ENCODE results near the gene ELOVL5.

ELOVL5 gene

GRCh38 chr6:53318429-53318828, 30.3 kb downstream of the ELOVL5 start:
- TF ChIP-seq FOXP2 (optimal IDR thresholded peaks at IDR 0.05; ENCODE audit: borderline replicate concordance, extremely low read depth, extremely low read length, insufficient read depth) (no peak), REST (IDR thresholded peaks at IDR 0.05; ENCODE audit: insufficient read depth in 1 of 2, low read depth in 2 of 2, low read length in 2 of 2) (no peak), POLR2AphosphoS5 (IDR thresholded peaks at IDR 0.05; ENCODE audit: low read depth, low read length) (no peak), SIN3A (IDR thresholded peaks at IDR 0.05; ENCODE audit: borderline replicate concordance, insufficient read depth, low read length) (no peak), TAF1 (IDR thresholded peaks at IDR 0.05; ENCODE audit: borderline replicate concordance, insufficient read depth, low read length) (no peak)

DNA sequence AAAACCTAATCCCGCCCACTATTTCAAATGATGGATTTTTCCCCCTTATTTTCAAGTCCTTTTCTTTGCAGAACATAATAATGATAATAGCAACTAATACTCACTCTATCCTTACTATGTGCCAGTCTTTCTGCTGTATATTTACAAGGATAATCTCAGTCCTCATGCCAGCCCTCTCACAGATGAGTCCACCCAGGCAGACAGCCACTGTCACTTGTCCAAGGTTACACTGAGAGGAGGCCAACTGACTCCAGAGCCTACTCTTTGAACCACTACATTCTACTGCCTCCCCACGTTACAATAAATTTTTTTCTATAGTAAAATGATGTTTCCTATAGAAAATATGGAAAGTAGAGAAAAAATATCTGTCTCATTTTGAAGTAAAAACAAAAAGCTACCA, 30.9 kb downstream of the ELOVL5 start:
- no peak for TF ChIP-seq REST (IDR thresholded peaks at IDR 0.05; ENCODE audit: insufficient read depth in 1 of 2, low read depth in 2 of 2, low read length in 2 of 2)
- TF ChIP-seq FOXP2 (optimal IDR thresholded peaks at IDR 0.05; ENCODE audit: borderline replicate concordance, extremely low read depth, extremely low read length, insufficient read depth), result no peak
- TF ChIP-seq SIN3A (IDR thresholded peaks at IDR 0.05; ENCODE audit: borderline replicate concordance, insufficient read depth, low read length), result no peak
- no peak for TF ChIP-seq POLR2AphosphoS5 (IDR thresholded peaks at IDR 0.05; ENCODE audit: low read depth, low read length)
- no peak for TF ChIP-seq TAF1 (IDR thresholded peaks at IDR 0.05; ENCODE audit: borderline replicate concordance, insufficient read depth, low read length)

- TF ChIP-seq SIN3A (IDR thresholded peaks at IDR 0.05; ENCODE audit: borderline replicate concordance, insufficient read depth, low read length) (no peak), POLR2AphosphoS5 (IDR thresholded peaks at IDR 0.05; ENCODE audit: low read depth, low read length) (no peak), REST (IDR thresholded peaks at IDR 0.05; ENCODE audit: insufficient read depth in 1 of 2, low read depth in 2 of 2, low read length in 2 of 2) (no peak)
These were observed 32.6 kb downstream of the ELOVL5 start for GRCh38 chr6:53316142-53316541.

DNA sequence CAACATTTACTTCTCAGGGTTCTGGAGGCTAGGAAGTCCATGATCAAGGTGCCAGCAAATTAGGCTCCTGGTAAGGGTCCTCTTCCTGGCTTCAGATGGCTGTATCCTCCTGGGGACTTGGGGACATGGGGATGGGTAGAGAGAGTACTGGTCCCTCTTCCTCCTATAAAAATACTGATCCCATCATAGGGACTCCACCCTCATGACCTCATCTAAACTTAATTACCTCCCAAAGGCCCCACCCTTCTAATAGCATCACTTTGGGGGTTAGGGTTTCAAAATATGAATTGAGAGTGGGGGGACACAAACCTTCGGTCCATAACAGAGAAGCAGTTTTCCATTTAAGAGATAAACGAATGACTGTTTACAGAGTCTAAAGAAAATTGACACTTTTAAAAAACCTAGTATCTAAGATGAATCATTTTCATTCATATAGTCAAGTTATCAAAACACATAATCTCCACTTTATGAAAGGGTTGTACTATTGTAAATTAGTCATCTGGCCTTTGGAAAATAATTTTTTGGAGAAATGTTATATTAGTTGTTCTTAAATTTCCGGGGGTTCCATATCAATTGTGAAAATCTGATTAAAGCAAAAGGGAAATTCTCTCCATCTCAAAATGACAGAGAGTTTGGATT, 33.5 kb downstream of the ELOVL5 start:
- no peak for TF ChIP-seq REST (IDR thresholded peaks at IDR 0.05; ENCODE audit: insufficient read depth in 1 of 2, low read depth in 2 of 2, low read length in 2 of 2)
- TF ChIP-seq FOXP2 (optimal IDR thresholded peaks at IDR 0.05; ENCODE audit: borderline replicate concordance, extremely low read depth, extremely low read length, insufficient read depth), result no peak
- no peak for TF ChIP-seq TAF1 (IDR thresholded peaks at IDR 0.05; ENCODE audit: borderline replicate concordance, insufficient read depth, low read length)
- no peak for TF ChIP-seq SIN3A (IDR thresholded peaks at IDR 0.05; ENCODE audit: borderline replicate concordance, insufficient read depth, low read length)
- TF ChIP-seq POLR2AphosphoS5 (IDR thresholded peaks at IDR 0.05; ENCODE audit: low read depth, low read length), result no peak
